GM12878 (cell line): ENCODE results near the gene ZDHHC19. TPM values are rescaled to one million over a fixed set of nuclear protein-coding genes. Genes with fewer than 3 reads are reported as not detected.

Source experiments
- BACH1 ChIP-seq: fragments of 450-650 bp; IDR thresholded peaks from 2 replicates; pipeline ENCODE4 v1.6.1; 2017; ENCODE audit warnings: mild to moderate bottlenecking, borderline replicate concordance
- BRCA1 ChIP-seq: IDR thresholded peaks from 2 replicates; pipeline ENCODE4 v1.6.1; 2011; ENCODE audit warnings: low read depth, low read length, improper control_type of control experiment
- FOXK2 ChIP-seq: fragments of 450-650 bp; IDR thresholded peaks from 2 replicates; pipeline ENCODE4 v1.6.1; 2017; ENCODE audit warnings: mild to moderate bottlenecking, moderate library complexity
- MXI1 ChIP-seq: fragments of 150-350 bp; IDR thresholded peaks from 2 replicates; pipeline ENCODE4 v1.6.1; 2011; ENCODE audit warnings: low read depth, mild to moderate bottlenecking, inconsistent platforms, low read length, improper control_type of control experiment
- NR2C1 ChIP-seq: fragments of 450-650 bp; IDR thresholded peaks from 2 replicates; pipeline ENCODE4 v1.6.1; 2017; ENCODE audit warnings: antibody characterized with exemption, mild to moderate bottlenecking, moderate library complexity
- NR2F1 ChIP-seq: fragments of 450-650 bp; conservative IDR thresholded peaks from 2 replicates; pipeline ENCODE4 v1.6.1; 2017; ENCODE audit warnings: mild to moderate bottlenecking
- RCOR1 ChIP-seq: conservative IDR thresholded peaks from 2 replicates; pipeline ENCODE4 v1.6.1; 2012; ENCODE audit warnings: low read depth, low read length, improper control_type of control experiment
- SIN3A ChIP-seq: IDR thresholded peaks from 2 replicates; pipeline ENCODE4 v1.6.1; 2012; ENCODE audit warnings: low read depth, low read length, improper control_type of control experiment
- SMAD5 ChIP-seq: IDR thresholded peaks from 2 replicates; pipeline ENCODE4 v1.6.1; 2016; ENCODE audit warnings: antibody characterized with exemption, low read depth
- SPI1 ChIP-seq: IDR thresholded peaks from 2 replicates; pipeline ENCODE4 v1.6.1; 2011; ENCODE audit warnings: low read depth, mild to moderate bottlenecking, low read length, moderate library complexity, borderline replicate concordance; ENCODE audit not compliant: insufficient read depth
- STAT3 ChIP-seq: IDR thresholded peaks from 2 replicates; pipeline ENCODE4 v1.6.1; 2011; ENCODE audit warnings: low read depth, low read length, improper control_type of control experiment
- TCF3 ChIP-seq: IDR thresholded peaks from 2 replicates; pipeline ENCODE4 v1.6.1; 2012; ENCODE audit warnings: low read depth, mild to moderate bottlenecking, low read length, borderline replicate concordance; ENCODE audit not compliant: insufficient read depth
- YBX1 ChIP-seq: fragments of 450-650 bp; IDR thresholded peaks from 2 replicates; pipeline ENCODE4 v1.6.1; 2016; ENCODE audit warnings: antibody characterized with exemption
- ZNF217 ChIP-seq: fragments of 450-650 bp; IDR thresholded peaks from 2 replicates; pipeline ENCODE4 v1.6.1; 2017; ENCODE audit warnings: antibody characterized with exemption, mild to moderate bottlenecking
- ZZZ3 ChIP-seq: IDR thresholded peaks from 2 replicates; pipeline ENCODE4 v1.6.1; 2011; ENCODE audit warnings: low read depth; ENCODE audit not compliant: control insufficient read depth, insufficient read length
- polyA plus RNA-seq, 11 experiments: library from polyadenylated mRNA; depleted of rRNA in 4 of 11; unstranded in 6 of 11; stranded (reverse) in 5 of 11; fragments of >200 nt; fragmentation: Nextera tagmentation in 4 of 11; fragmentation: Illumina TruSeq in 1 of 11; extraction: Ambion mirVana in 4 of 11; extraction: Trizol in 1 of 11; gene quantifications; 1 replicate in 1 of 11; 2 replicates in 10 of 11; pipeline versions ENCODE4 v1.2.1 to v1.2.3, GENCODE V29; 2011 to 2016; ENCODE audit warnings: inconsistent platforms in 2 of 11, missing spikeins in 2 of 11, low read depth in 1 of 11
- total RNA-seq, 4 experiments: library from RNA; depleted of rRNA in 3 of 4; stranded (reverse); fragments of >200 nt in 3 of 4; fragmentation: Illumina TruSeq in 1 of 4; extraction: Trizol in 1 of 4; gene quantifications; 2 replicates each; pipeline versions ENCODE4 v1.2.1 to v1.2.3, GENCODE V29; 2013 to 2021
- TF ChIP-seq, protein P1 (sequence below): fragments of 450-650 bp; IDR thresholded peaks from 2 replicates; pipeline ENCODE4 v1.6.1; 2016; ENCODE audit warnings: mild to moderate bottlenecking
- TF ChIP-seq, protein P2 (sequence below): fragments of 450-650 bp; IDR thresholded peaks from 2 replicates; pipeline ENCODE4 v1.6.1; 2016; ENCODE audit warnings: mild to moderate bottlenecking, moderate library complexity, borderline replicate concordance
- TF ChIP-seq, protein P3 (sequence below): fragments of 450-650 bp; IDR thresholded peaks from 2 replicates; pipeline ENCODE4 v1.6.1; 2017; ENCODE audit warnings: mild to moderate bottlenecking
- TF ChIP-seq, protein P4 (sequence below): fragments of 450-650 bp; formaldehyde crosslinking; IDR thresholded peaks from 2 replicates; pipeline ENCODE4 v1.5.0; 2022; ENCODE audit warnings: mild to moderate bottlenecking, missing genetic modification characterization

ZDHHC19 gene
- total and polyA plus RNA-seq, 10 of the 15 experiments (the other 5 are each of a cell fraction or from before 2014, with no cell fraction given) = 0.26 TPM; not detected in 9

DNA sequence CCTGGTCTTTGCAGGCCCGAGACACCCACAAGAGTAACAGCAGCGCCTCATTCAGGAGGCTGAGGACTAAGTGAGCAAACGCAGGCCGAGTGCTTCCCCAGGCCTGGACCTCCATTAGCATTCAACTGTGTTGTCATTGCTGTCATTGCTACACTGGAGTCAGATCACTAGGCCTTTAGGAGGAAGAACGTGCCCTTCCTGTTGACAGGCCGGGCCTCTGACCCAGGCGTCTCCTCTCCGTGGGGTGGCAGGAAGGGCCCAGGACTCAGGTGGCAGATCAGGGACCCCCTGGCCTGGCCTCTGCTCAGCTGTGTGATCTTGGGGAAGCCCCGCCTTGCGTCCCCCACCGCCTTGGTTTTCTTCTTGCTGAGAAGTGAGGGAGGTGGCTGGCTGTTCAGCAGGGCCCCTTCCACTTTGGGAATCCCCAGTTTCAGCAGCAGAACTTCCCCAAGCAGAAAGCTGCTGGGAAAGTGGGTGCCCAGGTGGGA lies 19.1 kb downstream of the ZDHHC19 start (continued):
- TF ChIP-seq, protein P1, sequence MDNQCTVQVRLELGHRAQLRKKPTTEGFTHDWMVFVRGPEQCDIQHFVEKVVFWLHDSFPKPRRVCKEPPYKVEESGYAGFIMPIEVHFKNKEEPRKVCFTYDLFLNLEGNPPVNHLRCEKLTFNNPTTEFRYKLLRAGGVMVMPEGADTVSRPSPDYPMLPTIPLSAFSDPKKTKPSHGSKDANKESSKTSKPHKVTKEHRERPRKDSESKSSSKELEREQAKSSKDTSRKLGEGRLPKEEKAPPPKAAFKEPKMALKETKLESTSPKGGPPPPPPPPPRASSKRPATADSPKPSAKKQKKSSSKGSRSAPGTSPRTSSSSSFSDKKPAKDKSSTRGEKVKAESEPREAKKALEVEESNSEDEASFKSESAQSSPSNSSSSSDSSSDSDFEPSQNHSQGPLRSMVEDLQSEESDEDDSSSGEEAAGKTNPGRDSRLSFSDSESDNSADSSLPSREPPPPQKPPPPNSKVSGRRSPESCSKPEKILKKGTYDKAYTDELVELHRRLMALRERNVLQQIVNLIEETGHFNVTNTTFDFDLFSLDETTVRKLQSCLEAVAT = no peak
- TF ChIP-seq RCOR1 = no peak
- no peak for TF ChIP-seq NR2C1
- no peak for TF ChIP-seq SMAD5
- no peak for TF ChIP-seq BACH1
- TF ChIP-seq, protein P2, sequence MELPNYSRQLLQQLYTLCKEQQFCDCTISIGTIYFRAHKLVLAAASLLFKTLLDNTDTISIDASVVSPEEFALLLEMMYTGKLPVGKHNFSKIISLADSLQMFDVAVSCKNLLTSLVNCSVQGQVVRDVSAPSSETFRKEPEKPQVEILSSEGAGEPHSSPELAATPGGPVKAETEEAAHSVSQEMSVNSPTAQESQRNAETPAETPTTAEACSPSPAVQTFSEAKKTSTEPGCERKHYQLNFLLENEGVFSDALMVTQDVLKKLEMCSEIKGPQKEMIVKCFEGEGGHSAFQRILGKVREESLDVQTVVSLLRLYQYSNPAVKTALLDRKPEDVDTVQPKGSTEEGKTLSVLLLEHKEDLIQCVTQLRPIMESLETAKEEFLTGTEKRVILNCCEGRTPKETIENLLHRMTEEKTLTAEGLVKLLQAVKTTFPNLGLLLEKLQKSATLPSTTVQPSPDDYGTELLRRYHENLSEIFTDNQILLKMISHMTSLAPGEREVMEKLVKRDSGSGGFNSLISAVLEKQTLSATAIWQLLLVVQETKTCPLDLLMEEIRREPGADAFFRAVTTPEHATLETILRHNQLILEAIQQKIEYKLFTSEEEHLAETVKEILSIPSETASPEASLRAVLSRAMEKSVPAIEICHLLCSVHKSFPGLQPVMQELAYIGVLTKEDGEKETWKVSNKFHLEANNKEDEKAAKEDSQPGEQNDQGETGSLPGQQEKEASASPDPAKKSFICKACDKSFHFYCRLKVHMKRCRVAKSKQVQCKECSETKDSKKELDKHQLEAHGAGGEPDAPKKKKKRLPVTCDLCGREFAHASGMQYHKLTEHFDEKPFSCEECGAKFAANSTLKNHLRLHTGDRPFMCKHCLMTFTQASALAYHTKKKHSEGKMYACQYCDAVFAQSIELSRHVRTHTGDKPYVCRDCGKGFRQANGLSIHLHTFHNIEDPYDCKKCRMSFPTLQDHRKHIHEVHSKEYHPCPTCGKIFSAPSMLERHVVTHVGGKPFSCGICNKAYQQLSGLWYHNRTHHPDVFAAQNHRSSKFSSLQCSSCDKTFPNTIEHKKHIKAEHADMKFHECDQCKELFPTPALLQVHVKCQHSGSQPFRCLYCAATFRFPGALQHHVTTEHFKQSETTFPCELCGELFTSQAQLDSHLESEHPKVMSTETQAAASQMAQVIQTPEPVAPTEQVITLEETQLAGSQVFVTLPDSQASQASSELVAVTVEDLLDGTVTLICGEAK = no peak
- no peak for TF ChIP-seq ZNF217
- 0 out of 2 replicates have a peak, but pooled peaks have one; percentile 45 for TF ChIP-seq MXI1
- TF ChIP-seq, protein P3, sequence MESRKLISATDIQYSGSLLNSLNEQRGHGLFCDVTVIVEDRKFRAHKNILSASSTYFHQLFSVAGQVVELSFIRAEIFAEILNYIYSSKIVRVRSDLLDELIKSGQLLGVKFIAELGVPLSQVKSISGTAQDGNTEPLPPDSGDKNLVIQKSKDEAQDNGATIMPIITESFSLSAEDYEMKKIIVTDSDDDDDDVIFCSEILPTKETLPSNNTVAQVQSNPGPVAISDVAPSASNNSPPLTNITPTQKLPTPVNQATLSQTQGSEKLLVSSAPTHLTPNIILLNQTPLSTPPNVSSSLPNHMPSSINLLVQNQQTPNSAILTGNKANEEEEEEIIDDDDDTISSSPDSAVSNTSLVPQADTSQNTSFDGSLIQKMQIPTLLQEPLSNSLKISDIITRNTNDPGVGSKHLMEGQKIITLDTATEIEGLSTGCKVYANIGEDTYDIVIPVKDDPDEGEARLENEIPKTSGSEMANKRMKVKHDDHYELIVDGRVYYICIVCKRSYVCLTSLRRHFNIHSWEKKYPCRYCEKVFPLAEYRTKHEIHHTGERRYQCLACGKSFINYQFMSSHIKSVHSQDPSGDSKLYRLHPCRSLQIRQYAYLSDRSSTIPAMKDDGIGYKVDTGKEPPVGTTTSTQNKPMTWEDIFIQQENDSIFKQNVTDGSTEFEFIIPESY = no peak
- TF ChIP-seq TCF3 = no peak
- TF ChIP-seq BRCA1 = no peak
- TF ChIP-seq SIN3A = 0 out of 2 replicates have a peak, but pooled peaks have one; percentile 27
- peak; percentile 23; the same call in 1 of the 2 replicates for TF ChIP-seq SPI1
- TF ChIP-seq STAT3 = no peak; the same call in 1 of the 2 replicates
- TF ChIP-seq YBX1 = no peak
- no peak for TF ChIP-seq FOXK2
- TF ChIP-seq, protein P4, sequence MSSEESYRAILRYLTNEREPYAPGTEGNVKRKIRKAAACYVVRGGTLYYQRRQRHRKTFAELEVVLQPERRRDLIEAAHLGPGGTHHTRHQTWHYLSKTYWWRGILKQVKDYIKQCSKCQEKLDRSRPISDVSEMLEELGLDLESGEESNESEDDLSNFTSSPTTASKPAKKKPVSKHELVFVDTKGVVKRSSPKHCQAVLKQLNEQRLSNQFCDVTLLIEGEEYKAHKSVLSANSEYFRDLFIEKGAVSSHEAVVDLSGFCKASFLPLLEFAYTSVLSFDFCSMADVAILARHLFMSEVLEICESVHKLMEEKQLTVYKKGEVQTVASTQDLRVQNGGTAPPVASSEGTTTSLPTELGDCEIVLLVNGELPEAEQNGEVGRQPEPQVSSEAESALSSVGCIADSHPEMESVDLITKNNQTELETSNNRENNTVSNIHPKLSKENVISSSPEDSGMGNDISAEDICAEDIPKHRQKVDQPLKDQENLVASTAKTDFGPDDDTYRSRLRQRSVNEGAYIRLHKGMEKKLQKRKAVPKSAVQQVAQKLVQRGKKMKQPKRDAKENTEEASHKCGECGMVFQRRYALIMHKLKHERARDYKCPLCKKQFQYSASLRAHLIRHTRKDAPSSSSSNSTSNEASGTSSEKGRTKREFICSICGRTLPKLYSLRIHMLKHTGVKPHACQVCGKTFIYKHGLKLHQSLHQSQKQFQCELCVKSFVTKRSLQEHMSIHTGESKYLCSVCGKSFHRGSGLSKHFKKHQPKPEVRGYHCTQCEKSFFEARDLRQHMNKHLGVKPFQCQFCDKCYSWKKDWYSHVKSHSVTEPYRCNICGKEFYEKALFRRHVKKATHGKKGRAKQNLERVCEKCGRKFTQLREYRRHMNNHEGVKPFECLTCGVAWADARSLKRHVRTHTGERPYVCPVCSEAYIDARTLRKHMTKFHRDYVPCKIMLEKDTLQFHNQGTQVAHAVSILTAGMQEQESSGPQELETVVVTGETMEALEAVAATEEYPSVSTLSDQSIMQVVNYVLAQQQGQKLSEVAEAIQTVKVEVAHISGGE (CRISPR knock-in tag) = no peak
- TF ChIP-seq NR2F1 = peak; percentile 81
- no peak for TF ChIP-seq ZZZ3
